Posterior cingulate gyrus (tissue), 11 donors: ENCODE data around the gene CRY2.

Experiments used
- DNase-seq, 10 donors: peaks; one replicate each; pipeline versions ENCODE4 v3.0.0 to v3.0.0-alpha.2; 2020 to 2021; ENCODE audit warnings: mixed read lengths in 3 of 10
- intact Hi-C: fragments of 100-400 bp; cut with DNase I; formaldehyde crosslinking; loops from one replicate; pipeline ENCODE4 v1.15.1; 2023

The CRY2 gene

GRCh38 chr11:45869551-45869950, 22.3 kb downstream of the CRY2 start:
- peak in 1 of 10 donors; percentile 78 for DNase-seq
- intact Hi-C loops, result no loop called here

- intact Hi-C loops, result no loop called here
- peak in 1 of 10 donors; percentile 55 for DNase-seq
These were observed 23.4 kb downstream of the CRY2 start for GRCh38 chr11:45870706-45871105.

GRCh38 chr11:45871638-45872037, 24.4 kb downstream of the CRY2 start:
- DNase-seq, result peak in 1 of 10 donors; percentile 60
- intact Hi-C loops, result loop anchor here (2.0 kb wide), 1 partner anchor 135 kb away; no protein-coding TSS in a partner anchor

- peak; percentile 46 to 96 (median 75) for DNase-seq
- intact Hi-C loops, result loop anchor here (2.0 kb wide), 1 partner anchor 134 kb away; no protein-coding TSS in a partner anchor
These were observed 25.5 kb downstream of the CRY2 start for GRCh38 chr11:45872651-45873356.

- intact Hi-C loops, result no loop called here
- DNase-seq, result peak in 1 of 10 donors; percentile 70
These were observed 29.1 kb downstream of the CRY2 start for GRCh38 chr11:45876401-45876800.

- DNase-seq, result peak in 1 of 10 donors; percentile 61
- intact Hi-C loops, result no loop called here
These were observed 29.9 kb downstream of the CRY2 start for GRCh38 chr11:45877221-45877620.

GRCh38 chr11:45877845-45878244, 30.6 kb downstream of the CRY2 start:
- intact Hi-C loops, result no loop called here

GRCh38 chr11:45879803-45880686, 32.8 kb downstream of the CRY2 start:
- DNase-seq, result peak in 2 of 10 donors; percentile 60 to 78
- intact Hi-C loops, result no loop called here

More at GRCh38 chr11:45877845-45878244, 30.6 kb downstream of the CRY2 start:
- DNase-seq, result peak in 1 of 10 donors; percentile 2

- peak in 2 of 10 donors; percentile 67 to 79 for DNase-seq
- intact Hi-C loops, result no loop called here
These were observed 33.7 kb downstream of the CRY2 start for GRCh38 chr11:45880772-45881570.

GRCh38 chr11:45881708-45882368, 34.6 kb downstream of the CRY2 start:
- intact Hi-C loops, result no loop called here

GRCh38 chr11:45884596-45885185, 37.4 kb downstream of the CRY2 start:
- intact Hi-C loops, result loop anchor here (2.0 kb wide), 1 partner anchor 14 kb away; no protein-coding TSS in a partner anchor
- peak in 2 of 10 donors; percentile 64 to 70 for DNase-seq

More at GRCh38 chr11:45881708-45882368, 34.6 kb downstream of the CRY2 start:
- peak in 2 of 10 donors; percentile 9 to 66 for DNase-seq

- peak in 4 of 10 donors; percentile 60 to 93 (median 86) for DNase-seq
- intact Hi-C loops, result loop anchor here (2.0 kb wide), 1 partner anchor 13 kb away; no protein-coding TSS in a partner anchor
These were observed 38.1 kb downstream of the CRY2 start, which contains the start of gene MAPK8IP1 for GRCh38 chr11:45885274-45885920. Gene MAPK8IP1 (plus strand): TSS chr11:45885651. CDS start chr11:45885821, 170 bp downstream.

GRCh38 chr11:45885921-45886721, 38.8 kb downstream of the CRY2 start:
- DNase-seq, result peak in 2 of 10 donors; percentile 76 to 90
- intact Hi-C loops, result loop anchor here (2.0 kb wide), 1 partner anchor 13 kb away; no protein-coding TSS in a partner anchor

- DNase-seq, result peak in 1 of 10 donors; percentile 56
- intact Hi-C loops, result no loop called here
These were observed 39.7 kb downstream of the CRY2 start for GRCh38 chr11:45886816-45887520.

- intact Hi-C loops, result no loop called here
- DNase-seq, result peak in 2 of 10 donors; percentile 48 to 66
These were observed 40.3 kb downstream of the CRY2 start for GRCh38 chr11:45887587-45887986.

GRCh38 chr11:45889555-45889954, 42.3 kb downstream of the CRY2 start:
- DNase-seq, result peak in 2 of 10 donors; percentile 29 to 55

GRCh38 chr11:45889966-45890365, 42.7 kb downstream of the CRY2 start:
- peak in 3 of 10 donors; percentile 26 to 58 (median 55) for DNase-seq
- intact Hi-C loops, result loop anchor here (10.0 kb wide), 1 partner anchor 45 kb away; the partner anchor contains the start of gene CRY2

More at GRCh38 chr11:45889555-45889954, 42.3 kb downstream of the CRY2 start:
- intact Hi-C loops, result no loop called here
